Subcutaneous adipose tissue (tissue), 4 donors: Measurements from ENCODE around the gene HBB. TPM values are rescaled to one million over a fixed set of nuclear protein-coding genes. Genes with fewer than 3 reads are reported as not detected.

ENCODE experiments used
- total RNA-seq, 4 donors: library from RNA; depleted of rRNA; stranded (reverse); fragments of >200 nt; gene quantifications; one replicate each; pipeline ENCODE4 v1.1.0, GENCODE V29; 2016
- TF ChIP-seq, protein P1 (sequence below): fragments of 450-650 bp; IDR thresholded peaks from one replicate; pipeline ENCODE4 v1.5.1; 2016; ENCODE audit warnings: low read depth, mild to moderate bottlenecking, control low read depth, antibody characterized with exemption, moderate library complexity

HBB gene
- total RNA-seq, 4 donors from 2014 or later = 22.2 to 687 (median 94.5) TPM

DNA sequence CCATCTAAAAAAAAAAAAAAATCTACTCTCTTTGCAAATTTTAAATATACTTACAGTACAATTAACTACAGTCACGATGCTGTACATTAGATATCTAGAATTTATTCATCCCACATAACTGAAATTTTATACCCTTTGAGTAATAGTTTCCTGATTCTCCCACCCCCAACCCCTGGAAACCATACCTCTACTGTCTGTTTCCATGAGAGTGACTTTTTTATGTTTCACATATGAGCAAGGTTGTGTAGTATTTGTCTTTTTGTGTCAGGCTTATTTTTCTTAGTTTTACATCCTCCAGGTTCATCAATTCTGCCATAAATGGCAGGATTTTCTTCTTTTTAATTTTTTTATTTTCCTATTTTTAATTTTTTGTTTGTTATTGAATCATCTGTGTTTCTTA is 3.2 kb downstream of the HBB start:
- TF ChIP-seq, protein P1, sequence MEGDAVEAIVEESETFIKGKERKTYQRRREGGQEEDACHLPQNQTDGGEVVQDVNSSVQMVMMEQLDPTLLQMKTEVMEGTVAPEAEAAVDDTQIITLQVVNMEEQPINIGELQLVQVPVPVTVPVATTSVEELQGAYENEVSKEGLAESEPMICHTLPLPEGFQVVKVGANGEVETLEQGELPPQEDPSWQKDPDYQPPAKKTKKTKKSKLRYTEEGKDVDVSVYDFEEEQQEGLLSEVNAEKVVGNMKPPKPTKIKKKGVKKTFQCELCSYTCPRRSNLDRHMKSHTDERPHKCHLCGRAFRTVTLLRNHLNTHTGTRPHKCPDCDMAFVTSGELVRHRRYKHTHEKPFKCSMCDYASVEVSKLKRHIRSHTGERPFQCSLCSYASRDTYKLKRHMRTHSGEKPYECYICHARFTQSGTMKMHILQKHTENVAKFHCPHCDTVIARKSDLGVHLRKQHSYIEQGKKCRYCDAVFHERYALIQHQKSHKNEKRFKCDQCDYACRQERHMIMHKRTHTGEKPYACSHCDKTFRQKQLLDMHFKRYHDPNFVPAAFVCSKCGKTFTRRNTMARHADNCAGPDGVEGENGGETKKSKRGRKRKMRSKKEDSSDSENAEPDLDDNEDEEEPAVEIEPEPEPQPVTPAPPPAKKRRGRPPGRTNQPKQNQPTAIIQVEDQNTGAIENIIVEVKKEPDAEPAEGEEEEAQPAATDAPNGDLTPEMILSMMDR = no peak

DNA sequence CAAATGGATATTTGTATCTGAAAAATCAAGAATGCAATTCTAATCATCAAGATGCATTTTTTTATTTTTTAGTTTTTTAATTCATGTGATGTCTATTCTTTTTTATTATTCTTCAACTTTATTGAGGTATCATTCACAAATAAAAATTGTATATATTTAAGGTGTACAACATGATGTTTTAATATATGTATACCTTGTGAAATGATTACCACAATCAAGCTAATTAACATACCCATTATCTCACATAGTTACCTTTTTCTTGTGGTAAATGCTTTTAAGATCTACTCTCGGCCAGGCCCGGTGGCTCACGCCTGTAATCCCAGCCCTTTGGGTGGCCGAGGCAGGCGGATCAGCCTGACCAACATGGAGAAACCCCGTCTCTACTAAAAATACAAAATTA is 3.7 kb downstream of the HBB start:
- TF ChIP-seq, protein P1 = no peak

DNA sequence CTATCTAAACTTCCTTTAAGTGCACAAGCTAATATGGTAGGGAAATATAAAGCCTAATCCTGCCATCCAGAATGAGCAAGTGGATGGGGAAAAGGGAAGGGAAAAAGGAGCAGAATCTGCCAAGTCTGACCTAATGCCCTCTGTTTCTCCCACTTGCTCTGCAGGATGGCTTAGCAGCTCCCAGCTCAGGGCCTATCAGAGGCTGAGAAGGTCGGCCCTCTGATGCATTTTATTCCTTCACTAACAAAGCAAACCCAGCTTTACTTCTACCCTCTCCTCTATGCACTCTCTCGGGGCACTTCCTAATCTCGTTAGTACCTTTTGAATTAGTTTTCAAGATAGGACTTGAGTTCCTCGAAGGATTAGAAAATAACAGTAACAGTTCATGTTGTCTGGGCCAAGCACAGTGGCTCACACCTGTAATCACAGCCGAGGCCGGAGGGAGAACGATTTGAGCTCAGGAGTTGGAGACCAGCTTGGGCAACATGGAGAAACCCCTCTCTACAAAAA is 16.4 kb downstream of the HBB start:
- TF ChIP-seq, protein P1 = no peak

DNA sequence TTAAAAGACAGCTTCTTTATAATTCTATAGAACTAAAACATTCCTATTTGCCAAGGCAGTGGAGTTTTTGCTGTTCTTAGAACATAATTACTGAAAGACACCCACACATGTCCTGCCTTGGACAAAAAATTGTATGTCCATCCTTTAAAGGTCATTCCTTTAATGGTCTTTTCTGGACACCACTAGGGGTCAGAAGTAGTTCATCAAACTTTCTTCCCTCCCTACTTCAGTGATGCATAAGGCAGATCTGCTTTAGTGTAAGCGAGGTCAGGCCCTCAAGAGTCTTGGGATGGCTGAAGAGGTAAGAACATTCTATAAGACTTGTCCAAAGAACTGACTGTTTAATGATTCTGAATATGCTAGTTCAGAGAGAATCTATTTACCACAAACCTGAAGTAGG is 22.1 kb downstream of the HBB start:
- TF ChIP-seq, protein P1 = no peak

DNA sequence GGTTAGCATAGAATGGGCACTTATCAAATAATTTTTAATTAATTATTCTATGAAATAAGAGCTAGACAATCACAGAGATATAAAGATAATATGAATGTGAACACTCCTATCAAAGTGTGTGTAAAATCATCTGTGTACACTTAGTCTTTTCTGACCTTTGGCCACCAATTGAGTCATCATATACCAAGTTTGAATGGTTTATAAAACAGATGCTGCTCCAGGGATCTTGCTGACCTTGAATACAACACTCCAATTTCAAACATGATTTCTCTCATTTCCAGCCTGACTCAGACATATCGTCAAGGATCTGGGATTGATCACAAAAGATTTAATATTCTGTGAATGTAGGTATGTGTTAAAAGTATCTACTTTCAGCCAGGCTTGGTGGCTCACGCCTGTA is 23.5 kb downstream of the HBB start:
- TF ChIP-seq, protein P1 = no peak

DNA sequence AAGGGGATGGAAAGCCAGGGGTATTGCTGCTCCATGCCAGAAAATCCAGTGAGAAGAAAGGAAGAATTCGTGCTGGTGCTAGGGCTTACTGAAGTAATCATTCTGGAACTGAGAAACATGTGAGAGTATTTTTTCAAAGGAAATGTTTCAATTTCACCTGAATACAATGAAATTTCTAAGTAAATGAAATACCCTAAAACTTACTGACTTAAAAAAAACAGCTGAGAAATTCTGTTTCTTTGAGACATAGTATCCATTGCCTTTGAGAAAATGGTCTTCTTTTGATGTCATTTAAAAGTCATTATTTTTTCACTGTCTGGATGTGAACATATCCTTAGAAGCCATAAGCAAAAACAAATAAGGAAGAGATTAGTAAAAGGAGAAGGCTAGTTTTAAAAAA is 26.3 kb downstream of the HBB start, which contains the start of gene OR51V1:
Gene OR51V1, minus strand, starts transcription at position 101 of the 400 bp plus-strand sequence. Its CDS starts 0 bp downstream, at position 101.
- TF ChIP-seq, protein P1 = no peak

DNA sequence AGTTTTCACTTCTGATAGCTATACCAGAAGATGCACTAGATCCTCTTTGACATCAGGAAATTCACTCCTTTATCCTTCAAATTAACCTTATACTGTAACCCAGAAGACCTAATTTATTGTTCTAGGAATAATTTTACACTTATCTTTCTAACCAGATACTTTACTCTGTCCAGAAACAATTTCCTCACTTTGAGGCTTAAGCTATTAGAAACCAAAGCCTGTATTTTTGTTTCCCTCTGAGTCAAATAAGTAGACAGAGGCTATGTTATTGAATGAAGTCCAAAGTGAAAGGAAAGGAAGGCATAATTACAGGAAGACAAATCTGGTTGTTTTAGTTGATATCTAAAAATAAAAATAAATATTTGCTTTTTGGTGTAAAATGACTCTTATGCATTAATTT is 28.6 kb downstream of the HBB start:
- TF ChIP-seq, protein P1 = no peak
